ENCODE data around the gene HIP1. TPM values are rescaled to one million over a fixed set of nuclear protein-coding genes. Genes with fewer than 3 reads are reported as not detected.
"Not testable (repeated sequence)": the region's sequence is repeated elsewhere in the genome, so short reads cannot be mapped to it uniquely, and the experiment has no call there.

The HIP1 gene
- total and polyA plus RNA-seq, 2 of the 4 experiments (the other 2 are of a cell fraction), result 6.8 to 10.0 TPM

DNA sequence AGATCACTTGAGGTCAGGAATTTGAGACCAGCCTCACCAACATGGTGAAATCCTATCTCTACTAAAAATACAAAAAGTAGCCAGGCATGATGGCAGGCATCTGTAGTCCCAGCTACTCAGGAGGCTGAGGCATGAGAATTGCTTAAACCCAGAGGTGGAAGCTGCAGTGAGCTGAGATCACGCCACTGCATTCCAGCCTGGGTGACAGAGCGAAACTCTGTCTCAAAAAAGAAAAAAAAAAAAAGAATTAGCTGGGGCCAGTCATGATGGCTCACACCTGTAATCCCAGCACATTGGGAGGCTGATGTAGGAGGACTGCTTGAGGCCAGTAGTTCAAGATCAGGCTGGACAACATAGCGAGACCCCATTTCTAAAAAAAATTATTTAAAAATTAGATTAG lies 21.0 kb downstream of the HIP1 start:
- 0 out of 4 replicates have a peak overlapping the region, but pooled peaks of 1 of the 2 experiments have one; percentile 47 for H4K8ac ChIP-seq (ENCODE audit: low read depth in 2 of 2, low read length in 2 of 2)
- H3K14ac ChIP-seq (replicated peaks; ENCODE audit: low read depth, low read length); intact Hi-C loops (cut with micrococcal nuclease); H3K18ac ChIP-seq (ENCODE audit: low read depth, low read length); H3K9ac ChIP-seq (ENCODE audit: low read depth, low read length); H2AK9ac ChIP-seq (replicated peaks; ENCODE audit: low read depth, low read length, poor library complexity); H2BK15ac ChIP-seq (ENCODE audit: low read depth, low read length); H3K27me3 ChIP-seq (ENCODE audit: control insufficient read depth, insufficient read depth, low read length); H4K5ac ChIP-seq (ENCODE audit: low read depth, low read length); H3K4me2 ChIP-seq (ENCODE audit: low read depth, low read length); H3K4me1 ChIP-seq (ENCODE audit: control insufficient read depth, insufficient read depth, low read length); H3K9me3 ChIP-seq (ENCODE audit: control insufficient read depth, insufficient read depth, low read length); in situ Hi-C loops (cut with MboI; ENCODE audit: low sequenced_read_pairs); H3K56ac ChIP-seq (ENCODE audit: extremely low read depth, insufficient read depth, low read length); H2AFZ ChIP-seq (replicated peaks; ENCODE audit: low read length, poor library complexity); H3K23ac ChIP-seq (ENCODE audit: low read depth, low read length); H2BK120ac ChIP-seq (ENCODE audit: low read depth, low read length); ATAC-seq (ENCODE audit: low read depth); BruUV-seq (replicated peaks); dilution Hi-C loops (cut with HindIII; ENCODE audit: low sequenced_read_pairs, unreplicated experiment); POLR2A ChIA-PET (ENCODE audit: unreplicated experiment); H4K20me1 ChIP-seq (ENCODE audit: insufficient read depth, low read length); H3K36me3 ChIP-seq (ENCODE audit: control insufficient read depth, insufficient read depth, low read length); H3K4ac ChIP-seq (ENCODE audit: low read depth, low read length); H3K4me3 ChIP-seq (ENCODE audit: insufficient read depth, low read depth, low read length): not testable (repeated sequence)
- DNase-seq, result peak; percentile 16
- H2BK5ac ChIP-seq (ENCODE audit: low read depth, low read length, poor library complexity, severe bottlenecking), result peak overlapping the region; percentile 58
- CTCF ChIA-PET, result interaction anchor here (0.6 kb wide), 1 partner anchor 612 kb away, joined by 3 read pairs; no protein-coding TSS in a partner anchor
- H3K9me1 ChIP-seq (ENCODE audit: insufficient read depth, low read length), result peaks cover 20% of the 10 kb centered on the region
- 0 out of 2 replicates have a peak overlapping the region, but pooled peaks have one; percentile 7 for H4K91ac ChIP-seq (ENCODE audit: insufficient read depth, low read depth, low read length)
- H2BK20ac ChIP-seq (ENCODE audit: low read depth, low read length), result peak overlapping the region; percentile 30; the same call in 1 of the 2 replicates
- H2AK5ac ChIP-seq (ENCODE audit: low read depth, low read length), result peak overlapping the region; percentile 64
- peaks cover 4 to 38% of the 10 kb centered on the region in 2 experiments; a peak in 3 of 4 replicates for H3K79me1 ChIP-seq (ENCODE audit: low read depth in 1 of 2, low read length in 2 of 2)
- H3K27ac ChIP-seq (ENCODE audit: insufficient read depth, low read length), result peak overlapping the region; percentile 44
- WGBS, 2 experiments (ENCODE audit: extremely low coverage in 2 of 2, insufficient read length in 1 of 2), result 76% methylated on average over 2 of the region's 3 CpGs; no CpG with 5 or more reads in 1 of the 2 experiments
